K562 (cell line): ENCODE measurements around the gene ELK1. TPM values are rescaled to one million over a fixed set of nuclear protein-coding genes. Genes with fewer than 3 reads are reported as not detected.
A peak's percentile ranks its signal among the peaks of the same experiment; 100 is the strongest.

Experiments
- CBFA2T3 ChIP-seq: fragments of 450-650 bp; IDR thresholded peaks from 2 replicates; pipeline ENCODE4 v1.6.1; 2017
- CC2D1A ChIP-seq: fragments of 450-650 bp; IDR thresholded peaks from 2 replicates; pipeline ENCODE4 v1.6.1; 2017; ENCODE audit warnings: mild to moderate bottlenecking
- DACH1 ChIP-seq: fragments of 450-650 bp; IDR thresholded peaks from 2 replicates; pipeline ENCODE4 v1.6.1; 2018; ENCODE audit not compliant: partially characterized antibody
- FOSL1 ChIP-seq: fragments of 200-800 bp; sonication (Bioruptor generic); conservative IDR thresholded peaks from 2 replicates; pipeline ENCODE4 v1.6.1; 2016; ENCODE audit warnings: missing genetic modification characterization, missing compliant biosample characterization
- FOXP1 ChIP-seq: sonication (generic); formaldehyde crosslinking; IDR thresholded peaks from 2 replicates; pipeline ENCODE4 v1.8.0; 2022; ENCODE audit warnings: mild to moderate bottlenecking, missing genetic modification reagents
- HDAC2 ChIP-seq: fragments of 450-650 bp; IDR thresholded peaks from 2 replicates; pipeline ENCODE4 v1.6.1; 2016; ENCODE audit warnings: mild to moderate bottlenecking
- HMBOX1 ChIP-seq: sonication (generic); IDR thresholded peaks from 2 replicates; pipeline ENCODE4 v1.6.1; 2016
- IRF9 ChIP-seq: fragments of 450-650 bp; IDR thresholded peaks from 2 replicates; pipeline ENCODE4 v1.6.1; 2016; ENCODE audit warnings: missing biosample characterization, missing genetic modification characterization
- MNT ChIP-seq, 2 experiments: fragments of 450-650 bp; conservative IDR thresholded peaks; 2 replicates each; pipeline ENCODE4 v1.6.1; 2017; ENCODE audit warnings: mild to moderate bottlenecking in 2 of 2, moderate library complexity in 2 of 2
- SMARCA4 ChIP-seq: fragments of 450-650 bp; IDR thresholded peaks from 2 replicates; pipeline ENCODE4 v1.6.1; 2016
- TBL1XR1 ChIP-seq, 2 experiments: IDR thresholded peaks; 2 replicates each; pipeline ENCODE4 v1.6.1; 2012; ENCODE audit warnings: improper control_type of control experiment in 2 of 2, low read length in 2 of 2, mild to moderate bottlenecking in 1 of 2
- polyA plus RNA-seq, 8 experiments: library from polyadenylated mRNA; depleted of rRNA in 4 of 8; stranded (reverse) in 5 of 8; unstranded in 3 of 8; fragments of >200 nt; fragmentation: Nextera tagmentation in 2 of 8; fragmentation: Illumina TruSeq in 1 of 8; extraction: Ambion mirVana in 2 of 8; extraction: Trizol in 1 of 8; gene quantifications; 2 replicates each; pipeline versions ENCODE4 v1.2.1 to v1.2.3, GENCODE V29; 2011 to 2014; ENCODE audit warnings: inconsistent platforms in 1 of 8, missing spikeins in 1 of 8
- total RNA-seq, 7 experiments: library from RNA; depleted of rRNA in 6 of 7; stranded (reverse); fragments of >200 nt in 6 of 7; fragmentation: Illumina TruSeq in 2 of 7; extraction: Trizol in 2 of 7; gene quantifications; 2 replicates each; pipeline versions ENCODE4 v1.2.1 to v1.2.3, GENCODE V29; 2011 to 2021; ENCODE audit warnings: low replicate concordance in 1 of 7
- TF ChIP-seq, protein P1 (sequence below), 3 experiments: fragments of 200-800 bp in 1 of 3; sonication (Bioruptor generic) in 1 of 3; sonication (generic) in 1 of 3; formaldehyde crosslinking in 1 of 3; IDR thresholded peaks; 2 replicates each; pipeline versions ENCODE4 v1.6.1 to v1.8.0; 2016 to 2022; ENCODE audit warnings: mild to moderate bottlenecking in 2 of 3, missing compliant biosample characterization in 2 of 3, missing genetic modification characterization in 2 of 3, missing genetic modification reagents in 1 of 3
- TF ChIP-seq, protein P2 (sequence below), 2 experiments: fragments of 450-650 bp; IDR thresholded peaks; 2 replicates each; pipeline ENCODE4 v1.6.1; 2016; ENCODE audit warnings: mild to moderate bottlenecking in 2 of 2, borderline replicate concordance in 1 of 2, low read depth in 1 of 2, moderate library complexity in 1 of 2

Gene ELK1
- total and polyA plus RNA-seq, 9 of the 15 experiments (the other 6 are each of a cell fraction or from before 2014, with no cell fraction given) = 4.4 to 74.9 (median 26.5) TPM

GRCh38 chrX:47683184-47683828 is 32.9 kb upstream of the ELK1 start (continued):
- TF ChIP-seq IRF9 (tag) (0 out of 2 replicates have a peak, but pooled peaks have one; percentile 9), HMBOX1 (peak; percentile 60; the same call in 1 of the 2 replicates), DACH1 (peak; percentile 80), TBL1XR1 (IDR thresholded peaks at IDR 0.05; ENCODE audit: low read length in 2 of 2) (peak; percentile 93 to 96), FOXP1 (CRISPR knock-in tag) (peak; percentile 37; the same call in 1 of the 2 replicates), HDAC2 (peak; percentile 71; the same call in 1 of the 2 replicates), CC2D1A (peak; percentile 90; the same call in 1 of the 2 replicates), FOSL1 (tag) (peak; percentile 89), CBFA2T3 (peak; percentile 99), SMARCA4 (peak; percentile 95), MNT (conservative IDR thresholded peaks at IDR 0.05) (peak; percentile 22 to 69; a peak in 2 of 4 replicates)
- TF ChIP-seq, protein P1, sequence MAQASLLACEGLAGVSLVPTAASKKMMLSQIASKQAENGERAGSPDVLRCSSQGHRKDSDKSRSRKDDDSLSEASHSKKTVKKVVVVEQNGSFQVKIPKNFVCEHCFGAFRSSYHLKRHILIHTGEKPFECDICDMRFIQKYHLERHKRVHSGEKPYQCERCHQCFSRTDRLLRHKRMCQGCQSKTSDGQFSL (CRISPR knock-in tag; IDR thresholded peaks at IDR 0.05) = 0 out of 2 replicates have a peak, but pooled peaks have one; percentile 19
- TF ChIP-seq, protein P1 (tag; IDR thresholded peaks at IDR 0.05) = no peak
- TF ChIP-seq, protein P2, sequence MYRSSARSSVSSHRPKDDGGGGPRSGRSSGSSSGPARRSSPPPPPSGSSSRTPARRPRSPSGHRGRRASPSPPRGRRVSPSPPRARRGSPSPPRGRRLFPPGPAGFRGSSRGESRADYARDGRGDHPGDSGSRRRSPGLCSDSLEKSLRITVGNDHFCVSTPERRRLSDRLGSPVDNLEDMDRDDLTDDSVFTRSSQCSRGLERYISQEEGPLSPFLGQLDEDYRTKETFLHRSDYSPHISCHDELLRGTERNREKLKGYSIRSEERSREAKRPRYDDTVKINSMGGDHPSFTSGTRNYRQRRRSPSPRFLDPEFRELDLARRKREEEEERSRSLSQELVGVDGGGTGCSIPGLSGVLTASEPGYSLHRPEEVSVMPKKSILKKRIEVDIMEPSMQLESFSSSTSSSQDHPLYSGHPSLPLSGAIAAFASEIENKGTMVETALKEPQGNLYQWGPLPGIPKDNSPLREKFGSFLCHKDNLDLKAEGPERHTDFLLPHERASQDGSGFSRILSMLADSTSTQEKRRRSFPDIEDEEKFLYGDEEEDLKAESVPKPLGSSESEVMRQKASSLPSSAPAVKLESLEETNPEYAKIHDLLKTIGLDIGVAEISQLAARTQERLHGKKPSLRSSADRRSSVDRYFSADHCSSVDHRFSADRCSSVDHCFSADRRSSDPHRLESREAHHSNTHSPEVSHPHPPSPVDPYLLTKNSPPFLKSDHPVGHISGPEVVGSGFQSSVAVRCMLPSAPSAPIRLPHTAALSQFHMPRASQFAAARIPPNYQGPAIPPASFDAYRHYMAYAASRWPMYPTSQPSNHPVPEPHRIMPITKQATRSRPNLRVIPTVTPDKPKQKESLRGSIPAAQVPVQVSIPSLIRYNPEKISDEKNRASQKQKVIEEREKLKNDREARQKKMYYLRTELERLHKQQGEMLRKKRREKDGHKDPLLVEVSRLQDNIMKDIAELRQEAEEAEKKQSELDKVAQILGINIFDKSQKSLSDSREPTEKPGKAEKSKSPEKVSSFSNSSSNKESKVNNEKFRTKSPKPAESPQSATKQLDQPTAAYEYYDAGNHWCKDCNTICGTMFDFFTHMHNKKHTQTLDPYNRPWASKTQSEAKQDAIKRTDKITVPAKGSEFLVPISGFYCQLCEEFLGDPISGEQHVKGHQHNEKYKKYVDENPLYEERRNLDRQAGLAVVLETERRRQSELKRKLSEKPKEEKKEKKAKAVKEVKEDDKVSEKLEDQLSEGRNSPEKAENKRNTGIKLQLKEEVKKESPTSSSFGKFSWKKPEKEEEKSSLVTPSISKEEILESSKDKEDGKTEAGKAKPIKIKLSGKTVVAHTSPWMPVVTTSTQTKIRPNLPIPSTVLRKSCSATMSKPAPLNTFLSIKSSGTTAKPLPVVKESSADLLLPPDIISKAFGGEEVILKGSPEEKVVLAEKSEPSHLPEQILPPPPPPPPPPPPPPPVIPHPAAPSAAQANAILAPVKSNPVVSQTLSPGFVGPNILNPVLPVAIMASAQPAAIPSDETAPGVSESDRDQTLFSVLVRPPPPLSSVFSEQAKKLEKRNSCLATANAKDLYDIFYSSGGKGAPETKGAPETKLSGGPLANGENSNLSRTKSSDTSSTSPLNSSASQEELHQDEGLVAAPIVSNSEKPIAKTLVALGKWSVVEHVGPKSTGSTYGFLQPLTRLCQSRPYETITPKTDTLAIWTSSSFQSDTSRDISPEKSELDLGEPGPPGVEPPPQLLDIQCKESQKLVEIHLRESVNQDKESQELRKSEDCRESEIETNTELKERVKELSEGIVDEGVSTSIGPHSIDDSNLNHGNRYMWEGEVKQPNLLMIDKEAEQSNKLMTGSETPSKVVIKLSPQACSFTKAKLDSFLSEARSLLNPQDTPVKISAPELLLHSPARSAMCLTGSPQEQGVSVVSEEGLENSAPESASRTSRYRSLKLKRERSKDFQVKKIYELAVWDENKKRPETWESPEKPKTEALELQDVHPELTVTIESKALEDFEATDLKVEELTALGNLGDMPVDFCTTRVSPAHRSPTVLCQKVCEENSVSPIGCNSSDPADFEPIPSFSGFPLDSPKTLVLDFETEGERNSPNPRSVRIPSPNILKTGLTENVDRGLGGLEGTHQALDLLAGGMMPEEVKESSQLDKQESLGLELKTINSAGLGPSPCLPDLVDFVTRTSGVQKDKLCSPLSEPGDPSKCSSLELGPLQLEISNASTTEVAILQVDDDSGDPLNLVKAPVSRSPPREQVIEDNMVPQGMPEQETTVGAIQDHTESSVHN (IDR thresholded peaks at IDR 0.05; ENCODE audit: borderline replicate concordance in 1 of 2, low read depth in 1 of 2) = 0 out of 4 replicates have a peak, but pooled peaks of 1 of the 2 experiments have one; percentile 48
